Lung (tissue), 12 donors: ENCODE data around the gene PLAC8. TPM values are rescaled to one million over a fixed set of nuclear protein-coding genes. Genes with fewer than 3 reads are reported as not detected.

Experiments used
- ATAC-seq: fragments of 200-7000 bp; cut with Tn5 transposase; one replicate; pipeline ENCODE4 v1.9.1; 2020; ENCODE audit warnings: moderate number of reproducible peaks; ENCODE audit not compliant: insufficient read depth, low FRiP score
- DNase-seq, 3 donors: peaks; one replicate each; pipeline ENCODE4 v3.0.0-alpha.2; 2013 to 2017
- H3K27ac ChIP-seq, 2 donors: one replicate each; pipeline ENCODE4 v1.5.1; 2013; ENCODE audit warnings: mild to moderate bottlenecking in 2 of 2, moderate library complexity in 2 of 2, control low read depth in 1 of 2, inconsistent platforms in 1 of 2, low read depth in 1 of 2, low read length in 1 of 2
- H3K27me3 ChIP-seq, 3 donors: one replicate each; pipeline ENCODE4 v1.5.1; 2013; ENCODE audit warnings: low read length in 2 of 3; ENCODE audit not compliant: control insufficient read depth in 3 of 3, insufficient read depth in 3 of 3
- H3K36me3 ChIP-seq, 4 donors: one replicate each; pipeline ENCODE4 v1.5.1; 2013; ENCODE audit warnings: low read length in 4 of 4, mild to moderate bottlenecking in 1 of 4, moderate library complexity in 1 of 4; ENCODE audit not compliant: control insufficient read depth in 4 of 4, insufficient read depth in 4 of 4
- H3K4me1 ChIP-seq, 5 donors: one replicate each; pipeline ENCODE4 v1.5.1; 2013; ENCODE audit warnings: low read length in 5 of 5, mild to moderate bottlenecking in 2 of 5, moderate library complexity in 1 of 5; ENCODE audit not compliant: control insufficient read depth in 5 of 5, insufficient read depth in 5 of 5
- H3K4me3 ChIP-seq: one replicate; pipeline ENCODE4 v1.5.1; 2013; ENCODE audit warnings: mild to moderate bottlenecking, control low read depth, moderate library complexity
- H3K9ac ChIP-seq, 2 donors: one replicate each; pipeline ENCODE4 v1.5.1; 2013; ENCODE audit warnings: low read length in 2 of 2, control low read depth in 1 of 2; ENCODE audit not compliant: insufficient read depth in 1 of 2
- H3K9me3 ChIP-seq, 4 donors: one replicate each; pipeline ENCODE4 v1.5.1; 2013; ENCODE audit warnings: low read length in 3 of 4, mild to moderate bottlenecking in 1 of 4, moderate library complexity in 1 of 4; ENCODE audit not compliant: control insufficient read depth in 4 of 4, insufficient read depth in 3 of 4
- CTCF ChIP-seq: IDR thresholded peaks from 2 replicates; pipeline ENCODE4 v1.5.1; 2012; ENCODE audit warnings: mild to moderate bottlenecking; ENCODE audit errors: control extremely low read depth, extremely low read depth
- WGBS, 2 donors: extraction: QIAGEN DNeasy Blood & Tissue Kit; methylation state at CpG; one replicate each; pipeline ENCODE4 v1.1.7; 2013; 5-methylcytosine and 5-hydroxymethylcytosine counted together
- polyA plus RNA-seq, 2 donors: library from polyadenylated mRNA; stranded (reverse); fragments of 200-250 nt; gene quantifications; one replicate each; pipeline ENCODE4 v1.2.1, GENCODE V29; 2013
- total RNA-seq, 2 donors: library from RNA; depleted of rRNA in 1 of 2; stranded (reverse); fragments of >200 nt in 1 of 2; gene quantifications; one replicate each; pipeline ENCODE4 v1.2.1, GENCODE V29; 2014 to 2021
- donor health status: control.
- donor health status: control.
- donor health status: Bipolar disorder and iron deficiency.
- donor health status: healthy.
- donor health status: DM: yes; HTN: yes; CAD: no.

PLAC8 gene
- total and polyA plus RNA-seq, 4 donors: 53.8 to 115 (median 71.5) TPM

GRCh38 chr4:83110223-83110945, 4.1 kb downstream of the PLAC8 start:
- no peaks in the 10 kb centered on the region for H3K9me3 ChIP-seq
- H3K36me3 ChIP-seq: no peaks in the 10 kb centered on the region
- peak; percentile 74 to 79 (median 76) for DNase-seq
- H3K27ac ChIP-seq: peak overlapping the region in 1 of 2 donors; percentile 37
- H3K27me3 ChIP-seq: peaks cover 0 to 10% (median 4%) of the 10 kb centered on the region in 3 donors
- no peak overlapping the region for H3K9ac ChIP-seq
- peak; percentile 89 for ATAC-seq
- H3K4me1 ChIP-seq: peaks cover 0 to 5% (median 0%) of the 10 kb centered on the region in 5 donors
- no peak overlapping the region for H3K4me3 ChIP-seq
- TF ChIP-seq CTCF: peak; percentile 31
- 2 to 4% methylated on average over 18 of the region's 18 CpGs for WGBS, 2 donors

GRCh38 chr4:83109480-83110222, 4.9 kb downstream of the PLAC8 start:
- no peak for TF ChIP-seq CTCF
- Histone ChIP-seq H3K4me3 (peak overlapping the region; percentile 45), H3K4me1 (peaks cover 0 to 6% (median 0%) of the 10 kb centered on the region in 5 donors), H3K27me3 (peaks cover 0 to 10% (median 4%) of the 10 kb centered on the region in 3 donors), H3K36me3 (no peaks in the 10 kb centered on the region), H3K27ac (peak overlapping the region in 1 of 2 donors; percentile 37), H3K9ac (peak overlapping the region in 1 of 2 donors; percentile 32), H3K9me3 (no peaks in the 10 kb centered on the region)
- 1 to 2% methylated on average over 63 to 64 of the region's 64 CpGs for WGBS, 2 donors
- DNase-seq: peak; percentile 20 to 44 (median 38)
- peak; percentile 62 for ATAC-seq

- Histone ChIP-seq H3K4me3 (no peak overlapping the region), H3K27me3 (peaks cover 0 to 10% (median 4%) of the 10 kb centered on the region in 3 donors), H3K4me1 (peaks cover 0 to 6% (median 0%) of the 10 kb centered on the region in 5 donors), H3K27ac (no peak overlapping the region), H3K36me3 (no peaks in the 10 kb centered on the region), H3K9ac (no peak overlapping the region), H3K9me3 (no peaks in the 10 kb centered on the region)
- no peak for DNase-seq
- 61 to 74% methylated on average over 26 of the region's 26 CpGs for WGBS, 2 donors
- ATAC-seq: no peak
- no peak for TF ChIP-seq CTCF
Observed at GRCh38 chr4:83108101-83108861, 6.2 kb downstream of the PLAC8 start.
